Epithelial cell of prostate (primary cell): ENCODE results near the gene ICE2.

Source experiments
- DNase-seq: peaks from one replicate; pipeline ENCODE4 v3.0.0-alpha.2; 2011; ENCODE audit warnings: low read depth, low spot score
- H3K27ac ChIP-seq: fragments of 450-650 bp; 2 replicates; pipeline ENCODE4 v1.5.1; 2017; ENCODE audit warnings: mild to moderate bottlenecking

The ICE2 gene

DNA sequence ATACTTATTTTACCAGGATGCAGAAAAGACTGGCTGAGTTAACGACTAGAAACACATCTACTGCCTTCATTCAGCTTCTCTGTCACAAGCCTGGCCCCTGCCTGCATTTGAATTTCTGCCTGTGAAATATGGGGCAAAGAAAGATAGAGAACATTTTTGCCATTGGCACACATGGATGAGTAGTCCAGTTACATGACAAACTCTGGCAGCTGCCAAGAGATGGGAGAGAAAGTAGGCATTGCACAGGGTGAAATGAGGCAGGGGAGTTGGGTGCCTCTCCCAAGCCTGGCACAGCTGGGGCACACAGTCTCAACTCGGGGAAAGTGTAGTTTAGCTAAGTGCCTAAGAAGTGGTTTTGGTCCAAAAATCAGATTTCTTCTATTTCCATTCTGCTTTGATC is 105.2 kb downstream of the ICE2 start:
- DNase-seq, result no peak
- peak overlapping the region; percentile 100 for H3K27ac ChIP-seq

DNA sequence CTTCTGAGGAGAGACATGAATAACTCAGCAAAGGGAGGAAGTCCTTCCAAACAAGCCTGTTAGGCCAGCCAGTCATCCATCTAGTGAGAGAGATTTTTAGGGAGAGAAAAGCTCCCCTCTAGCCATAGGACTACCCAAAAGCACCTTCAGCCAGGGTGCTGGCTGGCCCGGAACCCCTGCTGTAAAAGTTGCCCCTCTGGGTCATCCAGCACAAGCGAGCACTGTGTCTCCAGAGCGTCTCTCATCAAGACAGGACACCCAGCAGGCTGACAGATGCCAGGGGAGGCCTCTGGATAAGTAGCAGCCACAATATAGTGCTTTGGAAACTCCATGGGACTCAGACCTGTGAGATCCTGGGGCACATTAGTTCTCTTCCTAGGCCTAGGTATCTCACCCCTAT is 105.6 kb downstream of the ICE2 start:
- H3K27ac ChIP-seq, result peak overlapping the region; percentile 100
- DNase-seq, result no peak

DNA sequence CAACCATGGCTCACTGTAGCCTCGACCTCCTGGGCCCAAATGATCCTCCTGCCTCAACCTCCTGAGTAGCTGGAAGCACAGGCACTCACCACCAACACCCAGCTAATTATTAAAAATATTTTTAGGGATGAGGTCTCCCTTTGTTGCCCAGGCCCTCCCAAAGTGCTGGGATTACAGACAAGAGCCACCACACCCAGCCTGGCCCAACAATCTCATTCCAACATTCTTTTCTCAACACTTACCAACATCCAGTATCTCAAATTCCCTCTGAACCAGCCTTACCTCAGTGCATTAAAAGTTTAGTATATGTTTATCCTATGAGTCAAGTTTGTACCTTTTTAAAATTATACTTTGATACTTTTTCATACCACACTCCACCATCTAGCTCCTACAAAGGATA is 106.2 kb downstream of the ICE2 start:
- H3K27ac ChIP-seq, result peak overlapping the region; percentile 100
- no peak for DNase-seq

DNA sequence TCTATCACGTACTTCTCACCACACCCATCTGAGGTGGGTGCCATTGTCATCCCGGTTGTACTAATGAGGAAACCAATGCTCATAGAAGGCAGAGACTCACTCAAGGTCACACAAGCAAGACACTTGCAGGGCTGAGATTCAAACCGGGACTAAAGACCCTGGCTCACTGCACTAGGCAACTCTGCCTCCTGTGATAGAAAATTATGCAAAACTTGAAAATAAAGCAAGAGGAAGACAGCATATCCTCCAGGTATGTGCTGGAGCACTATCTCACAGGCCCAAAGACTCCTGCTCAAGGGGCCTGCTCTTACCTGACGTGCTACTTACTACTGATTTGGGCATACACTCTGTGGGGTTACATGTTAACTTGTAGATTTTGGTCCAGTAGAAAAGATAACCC is 106.7 kb downstream of the ICE2 start:
- DNase-seq, result no peak
- peak overlapping the region; percentile 100 for H3K27ac ChIP-seq

DNA sequence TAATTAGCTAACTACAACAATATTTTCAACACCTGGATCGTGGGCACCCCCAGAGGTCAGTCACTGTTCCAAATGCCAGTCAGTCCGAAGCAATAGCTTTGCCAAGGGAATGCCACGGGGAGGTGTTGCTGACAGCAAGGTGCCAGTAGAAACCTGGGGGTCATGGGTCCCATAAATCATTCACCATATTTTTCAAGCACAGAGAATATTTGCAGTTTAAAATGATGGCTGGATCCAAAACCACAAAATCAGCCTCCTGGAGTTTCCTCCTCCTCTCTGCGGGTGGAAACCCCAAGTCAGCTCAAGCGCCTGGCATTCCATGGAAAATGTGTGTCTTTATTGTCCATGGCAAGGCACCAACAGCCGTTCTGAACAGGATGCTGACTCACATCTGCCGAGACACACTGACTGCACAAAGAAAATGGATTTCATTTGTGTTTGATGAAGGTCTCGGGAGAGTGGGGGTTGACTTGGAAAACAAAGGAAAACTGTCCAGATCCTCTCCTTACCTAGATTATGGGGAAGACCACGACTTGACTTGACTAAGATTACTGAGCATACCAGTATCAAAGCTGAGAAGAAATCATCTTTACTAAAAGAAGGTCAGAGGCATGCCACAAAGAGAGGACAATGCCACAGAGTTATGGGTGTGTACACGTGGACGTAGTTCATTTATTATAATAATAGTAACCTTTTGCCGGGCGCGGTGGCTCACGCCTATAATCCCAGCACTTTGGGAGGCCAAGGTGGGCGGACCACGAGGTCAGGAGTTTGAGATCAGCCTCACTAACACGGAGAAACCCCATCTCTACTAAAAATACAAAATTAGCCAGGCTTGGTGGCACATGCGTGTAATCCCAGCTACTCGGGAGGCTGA is 107.5 kb downstream of the ICE2 start:
- H3K27ac ChIP-seq, result peak overlapping the region; percentile 100
- DNase-seq, result no peak

DNA sequence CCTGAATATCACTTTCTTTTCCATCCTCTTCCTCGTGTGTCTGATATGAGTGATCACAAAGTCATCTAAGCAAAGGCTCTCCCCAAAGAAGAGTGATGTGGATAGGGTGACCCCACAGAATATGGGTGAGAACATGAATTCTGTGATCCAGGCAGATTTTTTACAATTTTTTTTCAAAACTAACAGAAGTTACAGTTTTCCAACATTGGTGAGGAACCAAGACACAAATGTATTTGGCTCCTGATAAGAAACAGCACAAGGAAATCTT is 108.1 kb downstream of the ICE2 start:
- H3K27ac ChIP-seq, result peak overlapping the region; percentile 100
- DNase-seq, result no peak

DNA sequence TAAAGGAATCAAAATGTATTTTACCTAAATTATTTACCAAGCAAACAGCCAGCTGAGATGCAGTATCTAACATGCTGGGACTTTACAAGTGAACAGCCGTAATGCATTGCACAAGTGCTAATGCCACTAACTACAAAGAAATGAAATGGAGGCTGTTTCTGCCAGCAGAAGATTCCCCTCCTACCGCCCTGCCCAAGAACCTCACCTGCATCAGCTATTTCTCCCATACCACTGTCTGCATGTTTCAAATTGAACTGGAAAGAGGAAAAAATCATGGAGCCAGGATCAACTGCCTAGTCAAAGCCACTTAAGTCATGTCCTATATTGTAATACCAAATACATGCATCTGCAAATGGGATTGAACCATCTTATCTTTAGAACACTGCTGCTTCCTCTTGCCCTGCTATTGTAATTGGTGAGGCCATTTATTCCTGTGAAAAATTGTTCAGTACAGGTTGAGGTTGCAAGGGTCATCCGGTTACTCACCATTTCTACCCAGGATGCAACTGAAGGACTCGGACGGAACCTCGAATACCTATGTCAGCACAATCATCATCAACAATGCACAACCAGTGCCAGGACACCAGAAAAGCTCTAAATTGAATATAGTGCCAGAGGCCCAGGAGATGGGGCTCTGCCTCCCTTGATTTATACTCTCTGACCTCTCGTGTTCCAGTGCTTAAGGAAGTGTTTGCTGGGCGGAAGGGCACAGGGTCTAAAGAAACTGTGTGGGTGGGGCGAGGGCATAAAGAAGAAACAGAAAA is 108.7 kb downstream of the ICE2 start:
- no peak for DNase-seq
- H3K27ac ChIP-seq, result peak overlapping the region; percentile 100

DNA sequence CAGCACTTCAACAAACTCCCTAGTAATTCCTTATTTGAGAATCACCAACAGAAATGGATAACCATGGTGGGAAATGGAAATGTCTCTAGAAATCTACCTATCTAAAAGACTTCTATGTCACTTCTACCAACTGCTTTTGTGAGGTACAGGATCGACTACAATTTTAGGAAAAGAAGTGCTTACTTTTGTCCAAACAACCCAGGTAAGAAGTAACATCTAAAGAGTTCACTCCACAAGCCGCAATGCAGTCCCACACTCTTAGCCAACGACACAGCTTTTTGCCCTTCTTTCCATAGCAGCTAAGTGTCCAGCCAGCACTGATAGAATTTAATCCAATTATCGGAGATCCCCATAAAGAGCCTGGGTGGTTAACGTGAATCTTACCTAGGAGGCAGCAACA is 109.2 kb downstream of the ICE2 start:
- H3K27ac ChIP-seq, result peak overlapping the region; percentile 100
- no peak for DNase-seq
